Neural progenitor cell (in vitro differentiated cells): ENCODE data around the gene DCST1. TPM values are rescaled to one million over a fixed set of nuclear protein-coding genes. Genes with fewer than 3 reads are reported as not detected.
A peak's percentile ranks its signal among the peaks of the same experiment; 100 is the strongest.
"Not testable (repeated sequence)": the region's sequence is repeated elsewhere in the genome, so short reads cannot be mapped to it uniquely, and the experiment has no call there.

ENCODE experiments used
- DNase-seq: peaks from one replicate; pipeline ENCODE4 v3.0.0-alpha.2; 2016; ENCODE audit warnings: low spot score
- H2AFZ ChIP-seq: fragments of 200-600 bp; sonication (generic); replicated peaks from 2 replicates; pipeline ENCODE4 v1.6.1; 2016; ENCODE audit warnings: antibody characterized with exemption
- H3F3A ChIP-seq: fragments of 200-600 bp; sonication (generic); 2 replicates; pipeline ENCODE4 v1.6.1; 2016; ENCODE audit warnings: antibody characterized with exemption, low read depth
- H3K27ac ChIP-seq: fragments of 200-600 bp; sonication (generic); 2 replicates; pipeline ENCODE4 v1.5.1; 2016; ENCODE audit warnings: mild to moderate bottlenecking
- H3K27me3 ChIP-seq: fragments of 200-600 bp; sonication (generic); 2 replicates; pipeline ENCODE4 v1.6.1; 2016; ENCODE audit warnings: mild to moderate bottlenecking, moderate library complexity
- H3K36me3 ChIP-seq: fragments of 200-600 bp; sonication (generic); 2 replicates; pipeline ENCODE4 v1.5.1; 2016
- H3K4me1 ChIP-seq: fragments of 200-600 bp; sonication (generic); 2 replicates; pipeline ENCODE4 v1.6.1; 2016; ENCODE audit warnings: mixed run types
- H3K4me2 ChIP-seq: fragments of 200-600 bp; sonication (generic); 2 replicates; pipeline ENCODE4 v1.6.1; 2016
- H3K4me3 ChIP-seq: fragments of 200-600 bp; sonication (generic); 2 replicates; pipeline ENCODE4 v1.5.1; 2016
- H3K79me2 ChIP-seq: fragments of 200-600 bp; sonication (generic); 2 replicates; pipeline ENCODE4 v1.6.1; 2016; ENCODE audit warnings: low read depth
- H3K9ac ChIP-seq: fragments of 200-600 bp; sonication (generic); 2 replicates; pipeline ENCODE4 v1.6.1; 2016
- H3K9me3 ChIP-seq: fragments of 200-600 bp; sonication (generic); 2 replicates; pipeline ENCODE4 v1.5.1; 2016; ENCODE audit warnings: low read depth
- H4K20me1 ChIP-seq: fragments of 200-600 bp; sonication (generic); 2 replicates; pipeline ENCODE4 v1.6.1; 2016; ENCODE audit warnings: low read depth
- H3K27ac Mint-ChIP-seq: 3 replicates; pipeline ENCODE4 v1.8.0; 2021; ENCODE audit warnings: mixed read lengths
- H3K27me3 Mint-ChIP-seq: 2 replicates; pipeline ENCODE4 v1.8.0; 2022; ENCODE audit warnings: low read depth, mild to moderate bottlenecking, inconsistent platforms, moderate library complexity, mixed read lengths; ENCODE audit not compliant: insufficient read depth
- H3K36me3 Mint-ChIP-seq: 3 replicates; pipeline ENCODE4 v1.8.0; 2021; ENCODE audit warnings: mixed read lengths
- H3K4me1 Mint-ChIP-seq: 3 replicates; pipeline ENCODE4 v1.8.0; 2021; ENCODE audit warnings: mixed read lengths
- H3K4me3 Mint-ChIP-seq: 3 replicates; pipeline ENCODE4 v1.8.0; 2021; ENCODE audit warnings: mild to moderate bottlenecking, moderate library complexity, mixed read lengths
- H3K9me3 Mint-ChIP-seq: 3 replicates; pipeline ENCODE4 v1.8.0; 2020; ENCODE audit warnings: mixed read lengths
- CTCF ChIP-seq: fragments of 200-600 bp; sonication (generic); IDR thresholded peaks from 2 replicates; pipeline ENCODE4 v1.5.1; 2017; ENCODE audit warnings: antibody characterized with exemption, mild to moderate bottlenecking
- EZH2 ChIP-seq: fragments of 200-600 bp; sonication (generic); IDR thresholded peaks from 2 replicates; pipeline ENCODE4 v1.6.1; 2017; ENCODE audit warnings: antibody characterized with exemption, mild to moderate bottlenecking, moderate library complexity
- EZH2phosphoT487 ChIP-seq: fragments of 200-600 bp; sonication (generic); IDR thresholded peaks from 2 replicates; pipeline ENCODE4 v1.6.1; 2017; ENCODE audit warnings: antibody characterized with exemption
- total RNA-seq: library from RNA; depleted of rRNA; stranded (reverse); fragments of >200 nt; gene quantifications from 2 replicates; pipeline ENCODE4 v1.2.3, GENCODE V29; 2015; ENCODE audit warnings: low replicate concordance

DCST1 gene
- not detected in 2 replicates for total RNA-seq

GRCh38 chr1:155033524-155033923, at the start of gene DCST1, which contains the start of gene DCST2:
Gene DCST1 (plus strand): TSS chr1:155033824. CDS start chr1:155034037, 213 bp downstream.
Gene DCST2 (minus strand): TSS chr1:155033781. CDS start chr1:155033701, 80 bp downstream.
- Histone ChIP-seq H2AFZ (no peak within 1 kb of the TSS), H3K9ac (no peak within 1 kb of the TSS), H3F3A (no peaks in the 10 kb centered on the region), H3K4me1 (peaks cover 12% of the 10 kb centered on the region), H3K79me2 (no peaks in the 10 kb centered on the region), H3K27ac (no peak within 1 kb of the TSS), H4K20me1 (no peaks in the 10 kb centered on the region), H3K27me3 (no peaks in the 10 kb centered on the region), H3K4me3 (no peak within 1 kb of the TSS), H3K36me3 (no peaks in the 10 kb centered on the region), H3K4me2 (no peak within 1 kb of the TSS), H3K9me3 (no peaks in the 10 kb centered on the region)
- Mint-ChIP-seq H3K27me3 (peaks cover 9% of the 10 kb centered on the region), H3K9me3 (no peaks in the 10 kb centered on the region), H3K4me3 (no peak within 1 kb of the TSS), H3K4me1 (peaks cover 16% of the 10 kb centered on the region), H3K36me3 (no peaks in the 10 kb centered on the region), H3K27ac (peak within 1 kb of the TSS; percentile 80)
- DNase-seq: no peak
- TF ChIP-seq CTCF: no peak
- no peak for TF ChIP-seq EZH2
- TF ChIP-seq EZH2phosphoT487: no peak

- H3K27me3 ChIP-seq, H3K27me3 Mint-ChIP-seq, H3K4me3 ChIP-seq, DNase-seq, H3K9me3 Mint-ChIP-seq, H3K27ac ChIP-seq, H3K9me3 ChIP-seq, H3K36me3 ChIP-seq, H3K9ac ChIP-seq, H3K4me2 ChIP-seq, H3K4me3 Mint-ChIP-seq, H3K27ac Mint-ChIP-seq, H2AFZ ChIP-seq, H3K4me1 Mint-ChIP-seq: not testable (repeated sequence)
- H3K36me3 Mint-ChIP-seq: peaks cover 11% of the 10 kb centered on the region
- Histone ChIP-seq H3F3A (peaks cover 15% of the 10 kb centered on the region), H3K79me2 (peaks cover 74% of the 10 kb centered on the region), H4K20me1 (peaks cover 25% of the 10 kb centered on the region), H3K4me1 (peaks cover 15% of the 10 kb centered on the region)
These were observed 46.9 kb upstream of the DCST1 start for GRCh38 chr1:154986736-154987135.

GRCh38 chr1:154987326-154987725, 46.3 kb upstream of the DCST1 start:
- Histone ChIP-seq H3K4me2 (no peak overlapping the region), H3K9me3 (no peaks in the 10 kb centered on the region), H3K4me3 (no peak overlapping the region), H3K79me2 (peaks cover 68% of the 10 kb centered on the region), H3K27me3 (no peaks in the 10 kb centered on the region), H3K4me1 (peaks cover 14% of the 10 kb centered on the region), H3K9ac (no peak overlapping the region), H2AFZ (no peak overlapping the region), H3K36me3 (peaks cover 3% of the 10 kb centered on the region), H3K27ac (no peak overlapping the region), H3F3A (peaks cover 9% of the 10 kb centered on the region), H4K20me1 (peaks cover 25% of the 10 kb centered on the region)
- TF ChIP-seq EZH2: no peak
- no peak for TF ChIP-seq EZH2phosphoT487
- TF ChIP-seq CTCF: no peak
- peaks cover 11% of the 10 kb centered on the region for H3K27me3 Mint-ChIP-seq
- DNase-seq: no peak
- H3K9me3 Mint-ChIP-seq: no peaks in the 10 kb centered on the region
- peaks cover 7% of the 10 kb centered on the region for H3K4me1 Mint-ChIP-seq
- H3K27ac Mint-ChIP-seq: no peak overlapping the region
- H3K4me3 Mint-ChIP-seq: no peak overlapping the region
- peaks cover 12% of the 10 kb centered on the region for H3K36me3 Mint-ChIP-seq

GRCh38 chr1:154988058-154988954, 45.3 kb upstream of the DCST1 start:
- Mint-ChIP-seq H3K36me3 (peaks cover 13% of the 10 kb centered on the region), H3K9me3 (no peaks in the 10 kb centered on the region), H3K4me1 (peaks cover 12% of the 10 kb centered on the region), H3K27ac (no peak overlapping the region), H3K4me3 (peak overlapping the region; percentile 66), H3K27me3 (peaks cover 17% of the 10 kb centered on the region)
- no peak for TF ChIP-seq EZH2
- TF ChIP-seq CTCF: no peak
- no peak for TF ChIP-seq EZH2phosphoT487
- Histone ChIP-seq H3K36me3 (peaks cover 3% of the 10 kb centered on the region), H3K27ac (no peak overlapping the region), H4K20me1 (peaks cover 25% of the 10 kb centered on the region), H3K9ac (no peak overlapping the region), H2AFZ (no peak overlapping the region), H3F3A (peaks cover 6% of the 10 kb centered on the region), H3K4me2 (no peak overlapping the region), H3K79me2 (peaks cover 62% of the 10 kb centered on the region), H3K9me3 (no peaks in the 10 kb centered on the region), H3K4me1 (peaks cover 9% of the 10 kb centered on the region), H3K4me3 (no peak overlapping the region), H3K27me3 (no peaks in the 10 kb centered on the region)
- no peak for DNase-seq
